CD4-positive, CD25-positive, alpha-beta regulatory T cell (primary cell): ENCODE results near the gene IL21. TPM values are rescaled to one million over a fixed set of nuclear protein-coding genes. Genes with fewer than 3 reads are reported as not detected.
A peak's percentile ranks its signal among the peaks of the same experiment; 100 is the strongest.
"Not testable (repeated sequence)": the region's sequence is repeated elsewhere in the genome, so short reads cannot be mapped to it uniquely, and the experiment has no call there.

Experiments used
- ATAC-seq, 2 donors: fragments of 150-1000 bp; cut with Tn5 transposase; one replicate each; pipeline ENCODE4 v1.10.0; 2021; ENCODE audit warnings: low read depth in 2 of 2, moderate number of reproducible peaks in 2 of 2, moderate library complexity in 1 of 2
- DNase-seq, 3 donors: peaks; one replicate each; pipeline versions ENCODE4 v3.0.0 to v3.0.0-alpha.2; 2012 to 2022; ENCODE audit warnings: mixed read lengths in 1 of 3
- H3K27ac ChIP-seq: one replicate; pipeline ENCODE4 v1.7.0; 2013; ENCODE audit warnings: mild to moderate bottlenecking, low read length; ENCODE audit not compliant: insufficient read depth, poor library complexity, severe bottlenecking
- H3K27me3 ChIP-seq: one replicate; pipeline ENCODE4 v1.7.0; 2013; ENCODE audit warnings: low read length; ENCODE audit not compliant: control insufficient read depth, insufficient read depth
- H3K36me3 ChIP-seq: one replicate; pipeline ENCODE4 v1.7.0; 2013; ENCODE audit warnings: mild to moderate bottlenecking, low read length, moderate library complexity; ENCODE audit not compliant: control insufficient read depth, insufficient read depth
- H3K4me1 ChIP-seq: 2 replicates; pipeline ENCODE4 v1.7.0; 2013; ENCODE audit warnings: mild to moderate bottlenecking, low read length; ENCODE audit not compliant: insufficient read depth, control insufficient read depth, poor library complexity, severe bottlenecking
- H3K4me3 ChIP-seq: one replicate; pipeline ENCODE4 v1.7.0; 2013; ENCODE audit warnings: low read depth, mild to moderate bottlenecking, low read length, moderate library complexity
- H3K9me3 ChIP-seq, 2 experiments: 1 replicate in 1 of 2; 2 replicates in 1 of 2; pipeline ENCODE4 v1.7.0; 2013; ENCODE audit warnings: low read length in 2 of 2, mild to moderate bottlenecking in 1 of 2, moderate library complexity in 1 of 2; ENCODE audit not compliant: control insufficient read depth in 2 of 2
- H3K27ac Mint-ChIP-seq, 3 donors: one replicate each; pipeline ENCODE4 v1.8.0; 2020 to 2022; ENCODE audit warnings: mild to moderate bottlenecking in 3 of 3, mixed read lengths in 3 of 3, moderate library complexity in 2 of 3
- H3K27me3 Mint-ChIP-seq: one replicate; pipeline ENCODE4 v1.8.0; 2022; ENCODE audit warnings: mild to moderate bottlenecking, mixed read lengths
- H3K36me3 Mint-ChIP-seq: one replicate; pipeline ENCODE4 v1.8.0; 2020; ENCODE audit warnings: mixed read lengths
- H3K4me1 Mint-ChIP-seq, 4 donors: one replicate each; pipeline ENCODE4 v1.8.0; 2020 to 2022; ENCODE audit warnings: mixed read lengths in 4 of 4, mild to moderate bottlenecking in 1 of 4
- H3K4me3 Mint-ChIP-seq, 4 donors: one replicate each; pipeline ENCODE4 v1.8.0; 2020 to 2022; ENCODE audit warnings: mild to moderate bottlenecking in 4 of 4, mixed read lengths in 4 of 4, moderate library complexity in 3 of 4
- H3K9me3 Mint-ChIP-seq, 7 donors: one replicate each; pipeline ENCODE4 v1.8.0; 2020 to 2022; ENCODE audit warnings: mixed read lengths in 7 of 7, mild to moderate bottlenecking in 3 of 7, moderate library complexity in 2 of 7
- polyA plus RNA-seq, 4 donors: library from polyadenylated mRNA; unstranded; fragments of 300-500 nt; fragmentation: Illumina TruSeq; gene quantifications; one replicate each; pipeline ENCODE4 v1.2.3, GENCODE V29; 2021
- total RNA-seq: library from RNA; stranded (reverse); gene quantifications from one replicate; pipeline ENCODE4 v1.2.3, GENCODE V29; 2022

Gene IL21
- total and polyA plus RNA-seq, 5 donors from 2014 or later = 0.15 to 0.20 TPM; not detected in 3

- no peak for ATAC-seq
- Mint-ChIP-seq H3K4me3 (no peak overlapping the region), H3K9me3 (peaks cover 0 to 3% (median 0%) of the 10 kb centered on the region in 7 donors), H3K4me1 (peaks cover 0 to 4% (median 0%) of the 10 kb centered on the region in 4 donors), H3K27ac (no peak overlapping the region), H3K36me3 (no peaks in the 10 kb centered on the region), H3K27me3 (peaks cover 22% of the 10 kb centered on the region)
- peaks cover 2% of the 10 kb centered on the region for H3K27me3 ChIP-seq
- H3K4me3 ChIP-seq = no peak overlapping the region
- H3K36me3 ChIP-seq = no peaks in the 10 kb centered on the region
- no peak for DNase-seq
- no peak overlapping the region for H3K27ac ChIP-seq
- no peaks in the 10 kb centered on the region for H3K9me3 ChIP-seq
- no peaks in the 10 kb centered on the region for H3K4me1 ChIP-seq
Observed at GRCh38 chr4:122662701-122663100, 41.8 kb upstream of the IL21 start.

- H3K36me3 ChIP-seq = no peaks in the 10 kb centered on the region
- DNase-seq (no peak), ATAC-seq (no peak)
- H3K27me3 ChIP-seq = peaks cover 2% of the 10 kb centered on the region
- no peaks in the 10 kb centered on the region for H3K36me3 Mint-ChIP-seq
- no peak overlapping the region for H3K4me3 Mint-ChIP-seq
- peaks cover 17% of the 10 kb centered on the region for H3K27me3 Mint-ChIP-seq
- no peak overlapping the region for H3K27ac Mint-ChIP-seq
- H3K4me1 Mint-ChIP-seq = no peaks in the 10 kb centered on the region
- peaks cover 0 to 9% of the 10 kb centered on the region in 2 experiments for H3K9me3 ChIP-seq
- no peak overlapping the region for H3K27ac ChIP-seq
- no peak overlapping the region for H3K4me3 ChIP-seq
- no peaks in the 10 kb centered on the region for H3K4me1 ChIP-seq
- H3K9me3 Mint-ChIP-seq = peaks cover 0 to 9% (median 2%) of the 10 kb centered on the region in 7 donors
Observed at GRCh38 chr4:122661176-122662160, 40.6 kb upstream of the IL21 start.

- Histone ChIP-seq H3K4me1 (no peaks in the 10 kb centered on the region), H3K27ac (no peak overlapping the region), H3K4me3 (no peak overlapping the region), H3K9me3 (peaks cover 0 to 9% of the 10 kb centered on the region in 2 experiments), H3K27me3 (peaks cover 2% of the 10 kb centered on the region), H3K36me3 (no peaks in the 10 kb centered on the region)
- ATAC-seq = no peak
- H3K9me3 Mint-ChIP-seq = peaks cover 0 to 9% (median 2%) of the 10 kb centered on the region in 7 donors
- no peak overlapping the region for H3K27ac Mint-ChIP-seq
- peaks cover 7% of the 10 kb centered on the region for H3K27me3 Mint-ChIP-seq
- H3K4me3 Mint-ChIP-seq = no peak overlapping the region
- no peaks in the 10 kb centered on the region for H3K36me3 Mint-ChIP-seq
- peak in 1 of 3 donors; percentile 7 for DNase-seq
- no peaks in the 10 kb centered on the region for H3K4me1 Mint-ChIP-seq
Observed at GRCh38 chr4:122658818-122659295, 38.0 kb upstream of the IL21 start.

- Mint-ChIP-seq H3K36me3 (no peaks in the 10 kb centered on the region), H3K27ac (no peak overlapping the region), H3K4me3 (no peak overlapping the region), H3K4me1 (no peaks in the 10 kb centered on the region), H3K9me3 (peaks cover 0 to 9% (median 2%) of the 10 kb centered on the region in 7 donors), H3K27me3 (peaks cover 7% of the 10 kb centered on the region)
- Histone ChIP-seq H3K4me3 (no peak overlapping the region), H3K36me3 (no peaks in the 10 kb centered on the region), H3K4me1 (no peaks in the 10 kb centered on the region), H3K27me3 (peaks cover 2% of the 10 kb centered on the region), H3K9me3 (peaks cover 0 to 9% of the 10 kb centered on the region in 2 experiments), H3K27ac (no peak overlapping the region)
- no peak for ATAC-seq
- DNase-seq = no peak
Observed at GRCh38 chr4:122658377-122658776, 37.5 kb upstream of the IL21 start.

GRCh38 chr4:122657553-122657952 lies 36.7 kb upstream of the IL21 start:
- Histone ChIP-seq H3K27ac (no peak overlapping the region), H3K4me3 (no peak overlapping the region), H3K4me1 (no peaks in the 10 kb centered on the region), H3K36me3 (no peaks in the 10 kb centered on the region), H3K9me3 (peaks cover 0 to 9% of the 10 kb centered on the region in 2 experiments), H3K27me3 (peaks cover 1% of the 10 kb centered on the region)
- H3K9me3 Mint-ChIP-seq = peaks cover 0 to 9% (median 2%) of the 10 kb centered on the region in 7 donors
- DNase-seq = no peak
- no peaks in the 10 kb centered on the region for H3K4me1 Mint-ChIP-seq
- peaks cover 7% of the 10 kb centered on the region for H3K27me3 Mint-ChIP-seq
- no peaks in the 10 kb centered on the region for H3K36me3 Mint-ChIP-seq
- ATAC-seq = no peak
- H3K4me3 Mint-ChIP-seq = no peak overlapping the region
- no peak overlapping the region for H3K27ac Mint-ChIP-seq

- not testable (repeated sequence) for H3K27ac ChIP-seq, H3K4me1 ChIP-seq, H3K4me3 ChIP-seq, H3K9me3 ChIP-seq, H3K9me3 Mint-ChIP-seq, H3K36me3 ChIP-seq, ATAC-seq, H3K27me3 Mint-ChIP-seq, H3K27ac Mint-ChIP-seq, H3K4me1 Mint-ChIP-seq, DNase-seq, H3K36me3 Mint-ChIP-seq, H3K4me3 Mint-ChIP-seq, H3K27me3 ChIP-seq
Observed at GRCh38 chr4:122656583-122656982, 35.7 kb upstream of the IL21 start.

- Mint-ChIP-seq H3K27me3 (no peaks in the 10 kb centered on the region), H3K4me1 (no peaks in the 10 kb centered on the region), H3K4me3 (no peak overlapping the region), H3K27ac (no peak overlapping the region), H3K9me3 (peaks cover 0 to 6% (median 2%) of the 10 kb centered on the region in 7 donors), H3K36me3 (peaks cover 4% of the 10 kb centered on the region)
- peaks cover 0 to 7% of the 10 kb centered on the region in 2 experiments for H3K9me3 ChIP-seq
- DNase-seq (peak in 2 of 3 donors; percentile 5 to 57), ATAC-seq (no peak)
- H3K27ac ChIP-seq = no peak overlapping the region
- no peaks in the 10 kb centered on the region for H3K4me1 ChIP-seq
- no peaks in the 10 kb centered on the region for H3K27me3 ChIP-seq
- no peaks in the 10 kb centered on the region for H3K36me3 ChIP-seq
- no peak overlapping the region for H3K4me3 ChIP-seq
Observed at GRCh38 chr4:122652379-122652778, 31.5 kb upstream of the IL21 start.
